ENCODE measurements around the gene RBP3.
A peak's percentile ranks its signal among the peaks of the same experiment; 100 is the strongest.

The RBP3 gene

DNA sequence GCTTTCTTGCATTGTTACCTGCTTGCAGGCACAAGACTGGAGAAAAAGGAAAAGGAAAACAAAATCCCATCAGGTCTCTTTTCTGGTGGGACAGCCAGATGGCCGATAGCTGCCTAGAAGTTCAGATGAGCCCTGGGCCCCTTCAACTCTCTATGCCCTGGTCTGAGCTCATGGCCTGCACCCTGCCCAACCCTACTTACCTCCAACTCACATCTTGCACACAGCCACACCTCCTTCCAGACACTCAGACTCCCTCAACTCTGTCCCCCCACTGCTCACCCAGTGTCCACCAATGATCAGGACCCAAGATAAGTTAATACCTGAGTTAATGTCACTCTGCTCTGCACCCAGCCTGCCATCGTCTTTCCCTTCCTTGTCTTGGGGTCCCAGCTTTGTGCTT, 10.9 kb downstream of the RBP3 start:
- no peak for DNase-seq

DNA sequence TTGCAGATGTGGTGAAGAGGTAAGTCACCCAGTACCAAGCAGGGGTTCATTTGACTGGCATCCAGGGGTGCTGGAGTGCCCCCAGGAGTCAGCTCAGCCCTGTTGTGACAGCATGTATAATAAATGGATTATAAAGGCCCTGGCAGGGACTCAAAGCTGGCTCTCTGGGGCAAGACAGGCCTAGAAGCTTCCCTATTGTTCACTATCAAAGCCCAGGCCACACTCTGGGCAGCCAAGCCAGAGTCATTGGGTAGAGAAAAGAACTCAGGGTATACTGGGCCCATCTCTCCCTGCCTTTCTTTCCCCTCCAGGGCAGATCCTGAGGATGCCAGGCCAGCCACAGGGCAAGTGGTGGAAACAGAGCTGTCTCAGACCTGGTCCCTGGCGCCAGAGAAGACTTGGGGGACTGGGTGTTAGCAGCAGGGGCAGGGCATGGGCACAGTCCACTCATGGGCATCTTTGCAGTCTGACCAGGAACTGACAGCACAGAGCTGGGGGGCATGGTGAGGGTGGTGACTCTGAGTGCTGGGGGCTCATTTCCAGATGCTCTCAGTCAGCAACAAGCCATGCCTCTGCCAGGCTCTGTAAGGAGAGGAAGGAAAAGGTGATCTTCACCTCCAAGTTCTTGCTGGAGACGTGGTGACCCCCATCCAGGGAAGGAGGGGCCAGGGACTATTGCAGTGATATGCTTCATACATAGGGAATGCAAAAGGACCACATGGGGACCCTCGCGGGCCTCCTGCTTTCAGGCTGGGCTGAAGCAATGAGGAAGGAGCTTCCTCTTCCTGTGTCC, 11.7 kb downstream of the RBP3 start:
- no peak for DNase-seq

DNA sequence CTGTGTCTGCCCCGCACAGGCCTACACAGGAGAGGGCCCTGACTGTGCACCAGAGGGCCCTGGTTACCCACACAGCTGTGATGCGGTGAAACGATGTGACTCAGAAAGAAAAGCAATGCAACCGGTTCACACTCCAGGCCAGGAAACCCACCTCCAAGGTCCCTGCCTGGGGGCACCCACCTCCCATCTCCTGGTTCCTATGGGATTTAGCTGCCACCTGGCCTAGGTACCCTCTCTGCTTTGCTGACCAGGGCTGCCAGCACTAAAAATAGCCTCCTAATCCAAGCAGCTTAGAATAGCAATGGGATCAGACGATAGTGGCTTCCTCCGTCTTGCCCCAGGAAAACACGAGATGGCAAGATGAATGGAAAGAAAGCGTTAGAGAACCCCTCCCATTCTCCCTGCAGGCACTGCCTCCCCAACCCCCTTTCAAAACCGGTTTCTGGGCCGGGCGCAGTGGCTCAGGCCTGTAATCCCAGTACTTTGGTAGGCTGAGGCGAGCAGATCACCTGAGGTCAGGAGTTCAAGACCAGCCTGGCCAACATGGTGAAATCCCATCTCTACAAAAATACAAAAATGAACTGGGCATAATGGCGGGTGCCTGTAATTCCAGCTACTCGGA, 12.4 kb downstream of the RBP3 start:
- no peak for DNase-seq

DNA sequence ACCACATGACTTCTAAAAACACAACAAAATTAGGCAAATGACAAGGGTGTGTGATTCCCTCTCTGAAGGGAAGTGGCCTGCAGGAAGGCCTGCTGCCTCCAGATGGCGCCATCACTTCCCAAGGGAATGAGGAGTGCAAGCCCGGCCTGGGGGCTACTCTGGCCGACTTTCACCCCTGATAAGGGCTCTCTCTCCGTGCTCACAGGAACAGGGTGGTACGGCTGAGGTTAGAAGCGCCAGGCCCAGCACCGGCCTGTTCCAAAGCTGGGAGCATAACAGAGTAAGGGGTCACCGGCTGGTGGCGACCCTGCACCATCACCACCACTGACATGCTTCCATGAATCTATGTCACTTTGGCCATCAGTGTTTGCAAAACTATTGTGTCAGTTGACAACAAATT, 13.1 kb downstream of the RBP3 start:
- peak; percentile 32 to 39 for DNase-seq

DNA sequence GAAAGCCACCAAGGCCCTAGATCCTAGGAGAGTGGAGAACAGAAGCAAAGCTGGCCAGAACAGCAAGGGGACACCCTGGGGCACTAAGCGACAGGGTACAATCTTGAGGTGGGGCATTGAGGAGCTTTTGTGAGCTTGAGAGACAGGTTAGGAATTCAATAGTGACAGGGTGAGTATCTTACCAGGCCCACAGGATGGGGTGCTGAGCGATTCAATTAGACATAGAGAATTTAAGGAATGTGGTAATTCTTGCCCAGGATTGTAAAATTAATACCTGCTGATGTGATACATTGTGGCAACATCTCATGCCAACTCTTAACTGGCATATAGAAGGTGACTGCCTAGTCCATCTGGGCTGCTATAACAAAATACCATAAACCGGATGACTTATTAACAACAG, 14.0 kb downstream of the RBP3 start:
- DNase-seq = no peak

DNA sequence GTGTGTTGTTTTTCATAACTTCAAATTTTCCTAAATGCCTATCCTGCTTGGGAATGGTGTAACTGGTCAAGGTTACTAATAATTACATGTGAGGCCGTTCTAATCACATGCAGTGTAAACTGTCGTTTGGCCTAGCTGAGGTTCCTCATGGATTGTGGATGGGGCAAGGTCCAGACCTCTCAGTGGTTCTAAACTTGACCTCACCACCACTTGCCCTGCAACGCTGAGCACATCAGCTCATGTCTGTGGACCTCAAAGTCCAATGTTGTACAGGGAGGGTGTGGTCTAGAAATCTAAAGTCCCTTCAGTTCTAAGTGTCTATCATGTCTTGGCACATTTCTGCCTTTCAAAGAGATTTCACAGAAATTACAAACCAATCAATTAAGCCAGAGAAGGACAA, 15.6 kb downstream of the RBP3 start:
- DNase-seq = no peak

DNA sequence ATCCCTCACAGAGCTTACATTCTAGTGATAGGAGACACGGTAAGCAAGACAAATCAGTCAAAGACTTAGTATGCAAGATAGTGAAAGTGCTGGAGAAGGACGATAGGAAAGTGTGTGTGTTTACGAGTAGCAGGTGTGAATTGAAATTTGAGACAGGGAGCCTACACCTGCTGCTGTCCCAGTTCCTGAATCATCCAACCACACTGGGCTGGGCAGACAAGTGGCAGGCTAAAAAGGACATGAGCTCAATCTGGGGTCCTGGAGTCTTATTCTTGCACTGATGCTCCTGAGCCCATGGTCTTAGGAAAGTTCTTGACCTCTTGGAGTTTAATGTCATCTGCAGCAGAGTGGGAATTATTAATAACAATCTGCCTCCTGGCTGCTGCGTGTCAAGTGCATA, 16.2 kb downstream of the RBP3 start:
- no peak for DNase-seq

DNA sequence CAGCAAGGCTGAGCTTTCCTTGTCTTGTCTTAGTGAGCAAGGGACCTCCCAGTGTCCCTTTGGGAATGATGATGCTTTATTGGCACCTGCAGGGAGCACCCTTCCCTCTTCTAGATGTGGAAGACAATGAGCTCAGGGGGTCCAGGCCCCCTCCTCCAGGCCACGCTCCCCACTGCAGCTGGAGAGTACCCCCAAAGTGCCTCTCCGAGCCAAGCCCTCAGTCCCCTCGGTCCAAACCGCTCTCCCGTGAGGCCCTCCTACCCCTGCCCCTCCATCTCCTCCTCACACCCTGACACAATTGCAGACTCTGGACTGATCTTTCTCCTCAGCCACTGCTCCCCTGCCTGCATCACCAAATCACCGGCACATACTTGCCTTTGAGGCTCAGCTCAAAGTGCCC, 16.7 kb downstream of the RBP3 start:
- no peak for DNase-seq

DNA sequence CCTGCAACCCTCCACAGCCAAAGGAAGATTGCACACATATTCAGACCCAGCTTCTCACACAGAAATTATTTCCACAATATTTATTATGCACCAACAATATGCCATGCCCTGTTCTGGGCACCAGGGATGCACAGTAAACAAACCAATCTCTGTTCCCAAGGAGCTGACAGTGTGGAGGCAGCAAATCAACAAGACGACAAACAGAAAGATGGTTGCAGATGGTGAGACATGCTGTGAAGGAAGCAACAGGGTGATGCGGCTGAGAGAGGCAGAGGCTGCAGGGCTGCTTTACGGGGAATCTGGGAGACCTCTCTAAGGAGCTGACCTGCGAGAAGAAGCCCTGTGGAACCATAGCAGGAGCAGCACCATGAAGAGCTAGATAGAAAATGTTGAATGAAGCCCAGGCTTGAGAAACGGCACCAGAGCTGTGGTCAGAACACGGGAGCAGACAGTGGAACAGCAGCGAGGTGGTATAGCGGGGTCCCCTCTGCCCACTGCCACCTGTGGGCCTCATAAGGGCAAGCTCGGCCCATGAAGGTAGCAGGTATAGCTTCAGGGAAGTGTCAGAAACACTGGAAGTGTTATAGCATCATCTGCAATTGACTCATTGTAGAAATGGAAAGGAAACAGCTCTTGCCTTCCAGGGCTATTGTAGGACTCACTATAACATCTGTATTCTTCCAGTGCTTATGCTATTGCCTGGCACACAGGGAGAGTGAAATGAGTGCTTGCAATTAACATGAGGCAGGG, 17.4 kb downstream of the RBP3 start:
- no peak for DNase-seq

DNA sequence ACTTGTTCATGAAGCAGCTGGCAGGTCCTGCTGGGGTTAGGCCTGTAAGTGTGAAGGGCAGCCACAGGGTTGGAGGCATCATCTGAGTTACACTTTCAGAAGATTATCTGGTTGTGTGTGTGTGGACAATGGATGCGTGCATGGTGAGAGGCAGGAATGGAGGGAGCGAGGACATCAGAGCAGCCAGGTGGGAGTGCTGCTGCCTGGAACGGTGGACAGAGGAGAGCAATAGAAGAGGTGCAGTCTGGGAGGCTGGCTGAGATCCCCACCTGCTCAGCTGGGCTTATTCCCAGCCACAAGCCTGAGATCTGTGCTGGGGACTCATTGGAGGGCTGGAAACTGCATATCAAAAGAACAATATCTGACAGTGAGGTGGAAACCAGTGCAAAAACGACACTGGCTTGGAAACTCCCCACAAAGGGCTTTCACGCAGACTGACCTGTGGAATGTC, 18.0 kb downstream of the RBP3 start:
- DNase-seq = no peak

DNA sequence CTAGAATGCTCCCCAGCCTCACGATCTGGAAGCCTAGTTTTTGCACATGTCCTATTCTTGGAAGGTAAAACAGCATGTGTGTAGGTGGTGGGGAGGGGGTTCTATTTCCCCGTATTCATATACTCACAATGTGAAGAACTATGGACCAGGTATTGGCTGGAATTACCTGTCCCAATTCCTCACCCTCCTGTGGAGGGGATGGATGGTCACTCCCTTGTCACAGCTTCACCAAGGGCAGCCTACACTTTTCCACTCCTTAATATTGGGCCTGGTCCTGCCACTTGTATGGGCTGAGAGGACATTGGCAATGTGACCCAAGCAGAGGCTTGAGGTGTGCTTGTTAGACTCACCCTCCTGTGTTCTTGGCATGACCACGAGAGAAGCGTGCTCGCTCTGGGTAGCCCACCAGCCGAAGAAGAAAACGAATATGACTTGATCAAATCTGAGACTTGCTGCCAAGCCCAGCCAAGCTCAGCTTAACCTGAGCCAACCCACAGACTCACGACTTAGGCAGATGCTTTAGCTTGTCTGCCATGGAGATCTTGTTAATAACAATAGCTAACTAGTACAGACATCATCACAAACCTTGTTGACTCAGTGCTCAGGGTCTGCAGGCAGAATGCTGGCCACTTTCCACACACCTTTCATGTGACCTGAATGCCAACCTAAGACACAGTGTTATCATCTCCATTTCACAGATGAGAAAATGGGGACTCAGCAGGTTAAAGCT, 18.7 kb downstream of the RBP3 start:
- no peak for DNase-seq

DNA sequence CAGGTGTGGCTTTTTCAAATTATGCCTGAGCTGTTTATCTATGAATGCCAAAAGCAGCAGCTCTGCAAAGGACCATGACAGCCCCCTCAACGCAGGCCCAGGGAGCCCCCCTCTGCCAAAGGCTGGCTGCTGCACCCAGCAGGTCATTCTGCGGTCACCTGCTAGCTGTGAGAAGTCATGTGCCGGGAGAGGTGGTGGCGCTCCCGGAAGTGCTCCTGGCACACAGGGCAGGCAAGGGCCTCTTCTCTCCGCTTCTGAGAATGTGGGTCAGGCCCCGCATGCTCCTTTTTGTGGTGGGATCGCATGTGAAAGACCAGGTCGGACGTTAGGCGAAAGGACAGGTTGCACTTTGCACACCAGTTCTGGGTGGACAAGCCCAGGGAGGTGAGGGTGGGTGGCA, 19.5 kb downstream of the RBP3 start:
- no peak for DNase-seq

DNA sequence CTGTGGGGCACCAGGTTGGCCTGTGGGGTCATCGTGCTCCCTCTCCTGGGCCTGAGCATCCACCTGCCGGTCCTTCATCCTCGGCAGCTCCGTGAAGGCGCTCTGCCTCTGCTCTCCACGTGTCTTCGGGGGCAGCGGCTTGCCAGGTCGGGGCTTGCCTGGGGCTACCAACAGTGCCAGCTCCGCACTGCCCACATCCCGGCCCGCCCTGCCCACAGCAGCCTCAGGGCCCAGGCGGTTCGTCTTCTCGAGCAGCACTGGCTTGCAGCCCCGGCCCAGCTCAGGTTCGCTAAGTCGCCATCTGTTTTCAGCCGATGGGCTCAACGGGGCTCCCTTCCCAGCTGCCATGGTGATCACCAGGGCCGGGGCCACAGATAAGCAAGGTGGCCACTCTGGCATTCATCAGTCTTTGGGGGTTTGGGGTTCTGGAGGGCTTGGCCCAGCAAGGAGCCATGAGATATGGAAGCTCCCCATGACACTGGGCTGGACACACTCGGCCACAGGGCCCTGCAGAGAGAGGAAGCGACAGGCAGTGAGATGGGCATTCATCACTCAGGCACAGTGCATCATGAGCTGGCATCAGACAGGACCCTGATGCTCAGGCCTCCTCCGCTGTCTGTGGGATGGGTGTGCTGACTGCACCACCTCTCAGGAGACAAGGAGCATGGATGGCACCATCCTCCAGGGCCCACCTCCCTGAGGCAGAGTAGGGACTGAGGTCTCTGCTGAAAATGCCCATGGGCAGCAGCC, 20.4 kb downstream of the RBP3 start:
- DNase-seq = no peak

DNA sequence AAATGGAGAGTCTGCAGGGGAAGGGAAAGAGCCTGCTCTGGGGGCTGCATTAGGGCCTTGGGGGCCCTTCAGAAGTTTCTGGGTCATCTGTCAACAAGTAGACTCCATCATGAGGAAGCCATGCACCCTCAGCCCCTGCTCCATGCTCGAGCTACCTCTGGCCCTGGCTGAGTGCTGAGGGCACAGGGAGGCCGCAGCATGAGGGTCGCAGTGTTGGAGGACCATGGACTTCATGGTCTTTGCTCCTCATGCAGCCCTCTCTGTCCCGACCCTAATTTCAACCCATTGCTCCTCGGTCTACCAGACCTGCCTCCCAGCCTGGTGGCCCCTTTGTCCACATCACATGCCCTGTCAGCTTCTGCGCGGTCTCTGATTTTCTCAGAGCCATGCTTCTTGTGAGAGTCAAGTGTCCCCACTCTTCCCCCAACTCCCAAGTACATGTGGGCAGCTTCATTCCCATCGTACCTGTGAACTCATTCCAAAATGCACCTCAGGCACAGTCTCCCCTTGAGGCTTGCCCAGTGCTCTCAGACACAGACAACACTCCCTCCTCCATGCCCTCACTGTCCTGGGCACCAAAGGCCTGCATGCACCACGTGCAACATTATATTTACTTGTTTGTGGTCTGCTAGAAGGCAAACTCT, 21.2 kb downstream of the RBP3 start:
- no peak for DNase-seq

DNA sequence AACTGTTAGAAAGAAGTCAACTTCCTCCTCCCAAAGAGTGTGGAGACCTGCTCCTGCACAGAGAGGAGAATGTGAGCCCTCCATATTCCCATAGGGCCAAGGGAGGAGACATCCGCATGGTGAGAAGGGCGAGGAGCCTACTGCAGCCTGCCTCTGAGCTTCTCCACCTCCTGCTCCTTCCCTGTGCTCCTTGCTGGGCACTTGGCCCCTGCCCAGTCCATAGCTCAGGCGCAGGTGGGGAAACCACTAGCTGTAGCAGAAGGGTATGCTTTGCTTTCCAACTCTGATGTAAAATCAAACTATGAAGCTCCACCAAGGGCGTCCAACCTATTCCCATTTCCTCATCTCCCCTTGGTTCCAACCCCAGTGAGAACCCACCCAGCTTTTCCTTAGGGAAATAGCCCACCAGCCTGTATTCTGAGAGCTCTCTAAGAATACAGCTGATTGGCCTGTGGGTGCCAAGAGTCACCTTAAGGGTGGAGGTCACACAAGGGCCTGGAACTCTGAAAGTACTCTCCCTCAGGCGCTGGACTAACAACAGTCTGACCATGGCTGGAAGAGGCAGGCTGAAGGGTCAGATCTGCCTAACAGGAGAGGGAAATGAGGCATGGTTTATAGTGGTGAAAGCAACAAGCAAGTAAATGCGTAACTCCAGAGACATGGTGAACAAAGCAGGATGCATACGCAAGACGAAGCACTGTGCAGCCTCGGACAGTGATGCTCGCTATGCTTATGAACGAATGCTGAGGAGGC, 22.0 kb downstream of the RBP3 start:
- no peak for DNase-seq

DNA sequence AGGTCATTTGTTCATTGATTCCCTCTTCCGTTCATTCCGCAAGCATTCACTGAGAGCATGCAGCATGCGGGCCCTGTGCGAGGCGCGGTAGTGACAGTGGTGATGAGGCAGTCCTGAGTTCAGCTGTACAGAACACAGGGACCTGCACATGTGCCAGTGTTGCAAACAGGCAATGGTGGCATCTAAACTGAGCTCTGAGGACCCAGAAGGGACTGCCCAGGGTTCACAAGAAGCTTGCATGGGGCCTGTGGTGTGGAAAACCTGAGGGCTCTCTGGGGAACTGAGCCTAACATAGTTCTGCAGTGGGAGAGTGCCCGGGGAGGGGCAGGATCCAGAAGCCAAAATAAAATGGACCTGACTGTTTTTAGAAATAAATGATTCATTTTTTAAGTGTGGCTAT, 22.7 kb downstream of the RBP3 start:
- no peak for DNase-seq

DNA sequence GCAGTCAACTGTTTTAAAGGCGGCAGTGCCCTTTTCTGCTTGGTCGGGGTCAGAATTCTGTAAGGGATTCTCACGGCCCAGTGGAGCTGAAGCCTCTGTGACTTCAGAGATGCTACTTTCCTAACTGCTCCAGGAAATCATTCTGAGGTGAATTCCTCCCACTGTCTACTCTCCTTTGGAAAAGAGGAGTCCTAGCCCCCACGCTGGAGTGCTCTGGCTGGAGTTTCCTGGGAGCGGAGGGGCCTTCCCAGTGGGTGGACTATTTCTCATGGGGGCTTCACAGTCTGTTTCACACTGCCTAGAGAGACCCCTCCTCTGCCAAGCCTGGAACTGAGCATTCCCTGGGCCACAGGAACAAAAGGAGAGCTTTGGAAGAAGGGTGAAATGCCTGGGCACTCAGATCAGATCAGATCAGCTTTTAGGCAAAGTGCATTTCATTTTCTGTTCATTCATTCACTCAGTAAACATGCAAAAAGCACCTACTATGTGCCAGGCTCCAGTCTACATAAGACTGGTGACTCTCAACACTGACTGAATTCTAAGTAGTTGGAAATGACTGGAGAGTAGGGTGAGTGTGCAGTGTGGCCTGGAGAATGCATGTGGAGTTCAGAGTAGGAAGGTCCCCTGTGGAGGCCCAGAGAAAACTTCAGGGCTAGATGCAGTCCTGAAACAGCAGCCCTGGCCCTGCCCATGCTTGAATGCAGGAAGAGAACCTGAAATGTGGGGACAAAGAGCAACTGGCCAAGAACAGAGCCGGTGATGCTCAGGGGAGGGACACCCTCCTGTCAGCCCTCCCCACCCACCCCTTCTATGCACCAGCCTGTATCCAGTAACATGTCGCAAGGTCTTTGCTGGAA, 23.7 kb downstream of the RBP3 start:
- DNase-seq = no peak

DNA sequence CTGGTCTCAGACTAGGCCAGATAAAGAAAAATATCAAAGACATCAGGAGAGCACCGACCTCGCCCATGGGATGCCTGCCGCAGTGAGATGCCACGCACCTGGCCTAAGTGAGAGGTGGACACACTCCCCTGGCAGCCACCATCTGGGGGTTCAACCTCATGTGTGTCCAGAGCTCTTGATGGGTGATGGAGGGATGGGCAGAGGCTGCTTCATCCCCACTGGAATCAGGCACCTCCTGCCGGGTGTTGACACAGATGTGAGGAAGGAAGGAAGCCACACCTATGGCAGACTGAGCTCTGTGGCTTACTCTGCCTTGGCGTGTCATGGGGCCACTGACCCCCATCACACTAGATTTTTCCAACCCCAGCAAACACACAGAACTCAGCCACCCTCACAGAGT, 24.6 kb downstream of the RBP3 start:
- no peak for DNase-seq

DNA sequence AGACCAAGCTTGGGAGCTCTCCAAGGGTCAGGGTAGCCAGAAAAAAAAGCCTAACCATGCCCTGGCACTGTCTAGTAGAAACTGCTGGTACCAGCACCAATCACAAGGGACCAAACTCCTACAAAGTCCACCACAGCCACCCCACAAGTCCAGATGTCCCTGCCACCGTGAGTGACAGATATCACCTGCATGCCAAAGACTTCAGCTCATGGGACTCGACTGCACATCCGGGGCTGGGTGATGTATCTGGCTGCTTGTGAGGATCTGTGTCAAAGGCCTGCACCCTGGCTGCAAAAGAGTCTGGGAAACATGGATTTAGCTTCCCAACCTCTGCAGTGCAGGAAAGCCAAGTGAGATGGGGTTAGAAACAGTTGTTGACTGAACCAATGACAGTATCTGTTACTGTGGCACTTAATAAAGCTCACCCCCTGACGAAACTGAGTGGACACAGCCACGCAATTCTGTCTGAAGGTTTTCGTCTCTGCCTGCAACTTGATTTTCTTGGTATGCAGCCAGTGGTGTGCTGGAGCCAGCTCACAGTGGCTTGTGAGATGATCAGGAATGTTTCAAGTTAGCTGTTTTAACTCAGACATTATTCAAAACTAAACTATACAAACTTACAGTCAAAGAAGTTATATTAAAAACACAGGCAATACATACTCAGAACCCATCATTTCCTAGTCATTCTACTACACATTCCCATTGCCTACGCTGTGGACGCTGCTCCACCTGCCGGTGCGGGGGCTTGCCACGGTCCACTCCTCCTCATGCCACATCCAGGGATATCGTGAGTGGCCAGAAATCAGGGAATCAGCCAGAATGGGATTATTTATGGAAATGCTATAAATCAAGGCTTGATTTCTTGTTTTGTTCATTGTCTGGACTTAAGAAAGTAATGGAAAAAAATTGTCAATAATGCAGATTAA, 26.7 kb downstream of the RBP3 start:
- no peak for DNase-seq

Data from AML-193 (cell line).